Testis (tissue), 2 donors: ENCODE data around the gene MCTP1.

ENCODE experiments used
- CTCF ChIP-seq, 3 experiments: fragments of 450-650 bp in 2 of 3; fragments of 200-600 bp in 1 of 3; sonication (generic) in 1 of 3; IDR thresholded peaks; one replicate each; pipeline ENCODE4 v1.5.1; 2016 to 2019; ENCODE audit warnings: antibody characterized with exemption in 3 of 3, mild to moderate bottlenecking in 2 of 3, moderate library complexity in 1 of 3
- POLR2A ChIP-seq: fragments of 450-650 bp; IDR thresholded peaks from one replicate; pipeline ENCODE4 v1.6.1; 2017; ENCODE audit warnings: antibody characterized with exemption, mild to moderate bottlenecking, moderate library complexity

DNA sequence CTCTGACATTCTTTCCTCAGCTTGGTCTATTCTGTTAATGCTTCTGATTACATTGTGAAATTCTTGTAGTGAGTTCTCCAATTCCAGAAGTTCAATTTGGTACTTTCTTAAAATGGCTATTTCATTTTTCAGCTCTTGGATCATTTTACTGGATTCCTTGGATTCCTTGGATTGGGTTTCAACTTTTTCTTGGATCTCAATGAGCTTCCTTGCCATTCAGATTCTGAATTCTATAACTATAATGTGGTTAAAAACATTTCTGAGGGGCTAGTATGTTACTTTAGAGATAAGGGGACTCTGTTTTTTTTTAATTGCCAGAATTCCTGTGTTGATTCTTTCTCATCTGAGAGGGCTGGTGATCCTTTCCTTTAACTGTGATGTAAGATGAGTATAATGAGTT, 136.4 kb downstream of the MCTP1 start:
- TF ChIP-seq POLR2A (no peak), CTCF (IDR thresholded peaks at IDR 0.05) (no peak)
